HepG2 (cell line): ENCODE results near the gene GRK3.

Experiments
- EP300 ChIP-seq, 3 experiments: sonication (generic) in 1 of 3; formaldehyde crosslinking in 1 of 3; IDR thresholded peaks; 2 replicates each; pipeline versions ENCODE4 v1.5.1 to v1.6.1; 2011 to 2020; ENCODE audit warnings: low read depth in 2 of 3, low read length in 2 of 3, borderline replicate concordance in 1 of 3, improper control_type of control experiment in 1 of 3, mild to moderate bottlenecking in 1 of 3, missing genetic modification reagents in 1 of 3, moderate library complexity in 1 of 3
- EZH2 ChIP-seq: conservative IDR thresholded peaks from 2 replicates; pipeline ENCODE4 v1.6.1; 2012; ENCODE audit warnings: mild to moderate bottlenecking, low read depth, low read length, moderate library complexity
- MYC ChIP-seq: sonication (generic); formaldehyde crosslinking; IDR thresholded peaks from 2 replicates; pipeline ENCODE4 v1.9.0; 2021; ENCODE audit warnings: missing genetic modification reagents, borderline replicate concordance
- NKX3-1 ChIP-seq: sonication (generic); formaldehyde crosslinking; IDR thresholded peaks from 2 replicates; pipeline ENCODE4 v1.5.0; 2020; ENCODE audit warnings: missing genetic modification reagents
- NR1H2 ChIP-seq: sonication (generic); formaldehyde crosslinking; IDR thresholded peaks from 2 replicates; pipeline ENCODE4 v1.8.1; 2022; ENCODE audit warnings: low read depth, missing genetic modification reagents, borderline replicate concordance
- NR3C1 ChIP-seq: sonication (generic); formaldehyde crosslinking; IDR thresholded peaks from 2 replicates; pipeline ENCODE4 v1.4.0; 2020; ENCODE audit warnings: missing genetic modification reagents
- POLR2A ChIP-seq, 2 experiments: IDR thresholded peaks; 2 replicates each; pipeline ENCODE4 v1.6.1; 2011; ENCODE audit warnings: low read depth in 2 of 2, low read length in 2 of 2, mild to moderate bottlenecking in 1 of 2, moderate library complexity in 1 of 2; ENCODE audit not compliant: insufficient read depth in 1 of 2
- SMC3 ChIP-seq: IDR thresholded peaks from 2 replicates; pipeline ENCODE4 v1.6.1; 2011; ENCODE audit warnings: low read length, improper control_type of control experiment
- ZBTB3 ChIP-seq: sonication (generic); formaldehyde crosslinking; IDR thresholded peaks from 2 replicates; pipeline ENCODE4 v1.4.0; 2020; ENCODE audit warnings: low read depth, mild to moderate bottlenecking, moderate library complexity, missing genetic modification reagents, borderline replicate concordance
- ZFP36 ChIP-seq: fragments of 150-350 bp; IDR thresholded peaks from 2 replicates; pipeline ENCODE4 v1.6.1; 2018; ENCODE audit warnings: borderline replicate concordance, low read length, low read depth; ENCODE audit not compliant: partially characterized antibody
- ZNF33B ChIP-seq: sonication (generic); formaldehyde crosslinking; IDR thresholded peaks from 2 replicates; pipeline ENCODE4 v1.5.1; 2020; ENCODE audit warnings: mild to moderate bottlenecking, missing genetic modification reagents
- ZNF607 ChIP-seq: sonication (generic); formaldehyde crosslinking; IDR thresholded peaks from 2 replicates; pipeline ENCODE4 v1.5.1; 2020; ENCODE audit warnings: missing genetic modification reagents, mild to moderate bottlenecking, borderline replicate concordance
- TF ChIP-seq, protein P1 (sequence below): sonication (generic); formaldehyde crosslinking; IDR thresholded peaks from 2 replicates; pipeline ENCODE4 v1.8.1; 2023; ENCODE audit warnings: mild to moderate bottlenecking, inconsistent platforms, moderate library complexity, missing genetic modification reagents, borderline replicate concordance

DNA sequence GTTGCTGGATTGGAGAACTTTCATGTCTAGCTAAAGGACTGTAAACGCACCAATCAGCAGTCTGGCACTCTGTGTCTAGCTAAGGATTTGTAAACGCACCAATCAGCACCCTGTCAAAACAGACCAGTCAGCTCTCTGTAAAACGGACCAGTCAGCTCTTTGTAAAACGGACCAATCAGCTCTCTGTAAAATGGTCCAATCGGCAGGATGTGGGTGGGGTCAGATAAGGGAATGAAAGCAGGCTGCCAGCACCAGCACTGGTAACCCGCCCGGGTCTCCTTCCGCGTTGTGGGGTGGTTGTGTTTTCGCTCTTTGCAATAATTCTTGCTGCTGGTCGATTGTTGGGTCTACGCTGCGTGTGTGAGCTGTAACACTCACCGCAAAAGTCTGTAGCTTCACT, 188.8 kb downstream of the GRK3 start:
- TF ChIP-seq EZH2 (no peak), EP300 (IDR thresholded peaks at IDR 0.05; ENCODE audit: low read depth in 2 of 2, low read length in 2 of 2) (no peak), EP300 (CRISPR knock-in tag; IDR thresholded peaks at IDR 0.05; ENCODE audit: borderline replicate concordance) (no peak), ZNF607 (CRISPR knock-in tag) (no peak), ZNF33B (no peak), POLR2A (IDR thresholded peaks at IDR 0.05; ENCODE audit: insufficient read depth in 1 of 2, low read depth in 2 of 2, low read length in 2 of 2) (no peak), ZFP36 (no peak), NR1H2 (CRISPR knock-in tag) (no peak), NR3C1 (no peak), NKX3-1 (CRISPR knock-in tag) (no peak), SMC3 (no peak), ZBTB3 (CRISPR knock-in tag) (no peak), MYC (CRISPR knock-in tag) (no peak)
- TF ChIP-seq, protein P1, sequence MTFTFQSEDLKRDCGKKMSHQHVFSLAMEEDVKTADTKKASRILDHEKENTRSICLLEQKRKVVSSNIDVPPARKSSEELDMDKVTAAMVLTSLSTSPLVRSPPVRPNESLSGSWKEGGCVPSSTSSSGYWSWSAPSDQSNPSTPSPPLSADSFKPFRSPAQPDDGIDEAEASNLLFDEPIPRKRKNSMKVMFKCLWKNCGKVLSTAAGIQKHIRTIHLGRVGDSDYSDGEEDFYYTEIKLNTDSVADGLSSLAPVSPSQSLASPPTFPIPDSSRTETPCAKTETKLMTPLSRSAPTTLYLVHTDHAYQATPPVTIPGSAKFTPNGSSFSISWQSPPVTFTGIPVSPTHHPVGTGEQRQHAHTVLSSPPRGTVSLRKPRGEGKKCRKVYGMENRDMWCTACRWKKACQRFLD (CRISPR knock-in tag), result no peak
